HG03280 (cell line): ENCODE measurements around the gene GPATCH2L.

Experiments
- ATAC-seq: cut with Tn5 transposase; IDR thresholded peaks from one replicate; pipeline ENCODE4 v1.9.1; 2021; ENCODE audit warnings: mild to moderate bottlenecking, moderate library complexity; ENCODE audit not compliant: unreplicated experiment

GPATCH2L gene

DNA sequence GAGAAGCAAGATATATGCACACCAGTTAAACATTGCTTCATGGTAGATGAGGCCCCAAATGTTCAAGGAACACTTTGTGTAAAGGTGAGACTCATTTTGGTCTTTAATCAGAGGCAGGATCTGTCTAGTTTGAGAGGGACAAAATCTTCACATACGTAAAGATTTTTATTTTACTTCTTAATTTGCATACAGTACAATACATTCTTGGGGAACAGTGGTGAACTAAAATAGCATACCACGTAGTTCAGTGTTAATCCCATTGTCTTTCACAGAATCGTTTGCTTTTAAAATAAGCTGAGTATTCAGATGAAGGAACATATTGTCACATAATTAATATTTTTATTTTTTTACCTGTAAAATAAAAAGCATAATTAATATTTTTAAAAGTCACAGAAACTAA is 43.3 kb downstream of the GPATCH2L start:
- no peak for ATAC-seq

DNA sequence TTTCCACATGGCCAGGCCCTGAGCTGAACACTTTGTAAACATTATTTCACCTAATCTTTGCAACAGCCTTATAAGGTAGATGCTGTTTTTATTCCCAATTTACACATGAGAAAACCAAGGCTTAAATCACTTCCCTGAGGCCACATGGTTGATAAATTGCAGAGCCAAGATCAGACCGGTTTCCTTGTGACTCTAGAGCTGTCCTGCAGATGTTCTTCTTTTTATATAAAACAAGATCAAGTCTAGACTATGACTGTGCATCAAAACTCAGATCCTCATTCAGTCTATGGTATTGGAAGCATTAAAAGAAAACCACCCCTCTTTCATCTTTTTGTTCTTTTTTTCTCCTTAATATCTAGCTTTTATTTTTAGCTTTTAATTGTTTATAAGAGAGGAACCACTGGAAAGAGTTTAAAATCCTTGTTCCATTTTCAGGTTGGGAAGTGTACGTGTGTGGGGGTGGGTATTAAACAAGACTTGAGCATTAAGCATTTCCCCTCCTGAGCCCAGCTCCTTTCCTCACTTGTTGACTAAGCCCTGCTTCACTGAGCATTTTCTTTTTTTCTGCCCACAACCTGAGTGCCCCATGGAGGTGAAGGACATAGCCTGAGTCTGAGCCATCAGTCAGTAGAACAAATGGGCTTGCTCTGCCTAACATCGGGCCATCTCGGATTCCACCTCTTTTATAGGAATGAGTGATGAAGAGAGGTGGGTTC is 45.4 kb downstream of the GPATCH2L start:
- ATAC-seq, result no peak

DNA sequence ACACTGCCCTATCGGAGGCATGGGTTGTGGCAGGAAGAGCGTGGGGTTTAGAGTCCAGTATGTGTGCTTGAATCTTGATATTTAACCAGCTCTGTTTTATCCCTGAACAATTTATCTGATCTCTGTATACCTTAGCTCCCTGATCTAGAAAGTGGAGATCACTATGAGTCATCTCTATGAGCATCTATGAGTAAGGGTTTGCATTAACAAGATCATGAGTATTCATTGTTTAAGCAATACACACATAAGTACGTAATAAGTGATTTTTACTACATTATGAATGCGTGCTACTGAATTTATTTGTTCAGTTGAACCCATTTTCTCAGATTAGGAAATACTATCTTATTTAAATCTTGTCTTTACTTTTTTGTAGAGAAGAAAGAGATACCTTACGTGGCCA is 49.4 kb downstream of the GPATCH2L start:
- no peak for ATAC-seq

DNA sequence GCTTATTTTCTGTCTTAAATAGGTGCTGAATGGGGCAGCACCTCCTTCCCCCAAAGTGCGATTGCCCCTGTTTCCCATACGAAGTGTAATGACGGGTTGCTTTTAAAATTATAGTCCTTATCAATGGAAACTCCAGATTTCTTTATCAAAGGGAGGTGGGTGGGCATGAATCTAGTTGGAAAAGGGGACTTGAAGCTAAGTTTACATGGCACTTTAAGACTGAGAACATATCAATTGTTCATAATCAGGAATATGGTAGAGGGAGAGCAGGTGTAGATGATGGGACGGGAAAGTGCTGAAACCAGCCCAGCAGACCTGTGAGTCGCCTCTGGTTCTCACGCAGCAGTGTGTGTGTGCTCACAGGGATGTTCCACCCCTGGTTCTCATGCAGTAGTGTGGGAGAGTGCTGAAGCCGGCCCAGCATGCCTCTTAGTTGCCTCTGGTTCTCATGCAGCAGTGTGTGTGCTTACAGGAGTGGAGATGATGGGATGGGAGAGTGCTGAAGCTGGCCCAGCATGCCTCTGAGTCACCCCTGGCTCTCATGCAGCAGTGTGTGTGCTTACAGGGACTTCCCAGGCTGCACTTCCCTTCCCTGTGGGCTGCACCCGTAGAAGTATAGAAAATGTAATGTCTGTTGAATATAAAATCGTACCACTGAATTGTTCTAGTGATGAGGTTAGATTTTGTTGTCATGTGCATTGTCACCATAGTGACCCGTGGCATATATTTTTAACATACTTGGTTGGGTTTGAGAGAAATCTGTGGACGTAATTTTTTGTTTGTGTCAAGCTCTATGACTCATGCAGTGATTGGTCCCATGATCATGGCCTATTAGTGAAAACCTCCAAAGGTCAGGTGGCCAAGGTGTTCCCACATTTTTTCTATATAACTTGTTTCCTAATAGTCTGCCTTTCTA is 51.6 kb downstream of the GPATCH2L start:
- peak; percentile 68 for ATAC-seq

GRCh38 chr14:76204461-76205230 is 52.9 kb downstream of the GPATCH2L start:
- no peak for ATAC-seq

GRCh38 chr14:76205708-76206107 is 54.0 kb downstream of the GPATCH2L start:
- no peak for ATAC-seq

DNA sequence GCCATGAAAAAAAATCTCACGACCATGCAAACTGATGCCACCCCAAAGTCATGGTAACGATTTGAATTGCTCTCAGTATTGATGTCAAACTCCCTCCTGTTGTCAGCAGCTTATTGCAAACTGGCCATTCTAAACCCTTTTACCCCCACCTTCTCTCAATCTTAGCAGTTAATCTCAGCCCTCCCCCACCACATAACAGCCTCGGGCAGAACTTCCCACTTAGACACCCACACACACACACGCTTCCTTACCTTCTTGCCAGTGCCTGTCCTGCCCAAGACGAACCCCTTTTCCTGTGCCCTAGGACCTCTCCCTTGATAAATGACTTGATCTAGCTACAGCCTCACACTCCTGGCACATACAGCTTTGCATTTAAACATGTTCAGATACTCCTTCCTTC is 56.6 kb downstream of the GPATCH2L start:
- no peak for ATAC-seq

DNA sequence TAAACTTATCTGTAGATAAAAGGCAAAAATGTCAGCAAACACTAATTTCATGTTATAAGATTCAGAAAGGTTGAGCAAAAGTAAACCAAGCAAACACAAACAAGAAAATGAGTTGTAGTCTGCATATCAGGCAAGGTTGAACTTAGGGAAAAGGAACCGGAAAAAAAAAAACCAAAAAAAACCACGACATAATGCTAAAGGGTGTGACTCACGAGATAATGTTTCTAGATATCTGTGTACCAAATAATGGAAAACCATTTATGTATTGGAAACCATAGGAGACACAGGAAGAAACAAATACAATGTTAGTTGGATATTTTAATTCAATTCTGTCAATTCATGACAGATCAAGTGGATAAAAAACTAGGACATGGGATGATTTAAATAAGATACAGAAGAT is 60.5 kb downstream of the GPATCH2L start:
- no peak for ATAC-seq

DNA sequence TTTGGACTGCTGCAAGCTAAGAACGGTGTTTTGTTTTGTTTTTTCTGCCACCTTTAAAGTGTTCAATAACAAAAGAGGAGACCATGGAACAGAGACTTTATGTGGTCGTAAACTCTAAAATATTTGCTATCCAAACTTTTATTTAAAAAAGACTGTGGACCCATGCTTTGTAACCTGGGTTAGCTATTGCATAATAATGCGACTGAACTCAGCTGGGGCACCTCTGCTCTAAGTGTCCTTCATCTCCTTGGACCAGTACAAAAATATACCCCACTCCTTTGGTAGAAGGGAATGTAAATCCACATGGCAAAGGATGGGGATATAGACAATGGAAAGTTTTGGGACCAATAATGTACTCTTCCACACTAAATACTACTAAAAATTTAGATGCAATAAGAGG is 65.5 kb downstream of the GPATCH2L start:
- ATAC-seq, result no peak

GRCh38 chr14:76218662-76219061 is 66.9 kb downstream of the GPATCH2L start:
- no peak for ATAC-seq

GRCh38 chr14:76219873-76220272 is 68.2 kb downstream of the GPATCH2L start:
- no peak for ATAC-seq

DNA sequence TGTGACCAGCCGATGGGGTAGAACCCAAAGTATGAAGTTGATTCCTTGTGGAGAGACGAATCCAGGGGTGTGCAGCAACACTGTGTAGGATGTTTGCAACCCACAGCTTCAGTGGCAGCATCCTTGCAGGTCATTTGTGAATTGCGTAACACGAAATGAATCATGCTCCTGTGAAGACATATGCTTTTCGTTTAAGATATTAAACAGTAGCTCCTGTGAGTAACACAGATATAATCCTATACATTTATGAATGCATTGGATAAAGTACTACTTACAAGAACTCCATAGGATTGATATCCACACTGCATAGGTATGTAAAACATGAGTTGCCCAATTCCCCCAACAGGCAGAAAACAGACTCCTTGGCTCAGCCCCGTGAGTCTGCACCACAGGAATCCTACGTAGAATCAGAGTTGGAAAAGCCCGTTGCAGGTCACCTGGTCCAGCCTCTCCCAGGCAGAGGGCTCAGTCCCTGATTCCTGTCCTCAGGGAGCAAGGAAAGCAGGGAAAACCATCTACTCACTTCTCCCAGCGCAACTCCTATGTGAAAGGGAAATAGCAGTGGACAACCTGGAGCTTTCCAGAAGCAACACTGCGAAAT is 75.8 kb downstream of the GPATCH2L start:
- no peak for ATAC-seq

GRCh38 chr14:76228138-76228537 is 76.4 kb downstream of the GPATCH2L start:
- no peak for ATAC-seq

- ATAC-seq, result no peak
Measured at GRCh38 chr14:76232800-76233199, 81.1 kb downstream of the GPATCH2L start.

- ATAC-seq, result no peak
Measured at GRCh38 chr14:76235628-76236027, 83.9 kb downstream of the GPATCH2L start.

DNA sequence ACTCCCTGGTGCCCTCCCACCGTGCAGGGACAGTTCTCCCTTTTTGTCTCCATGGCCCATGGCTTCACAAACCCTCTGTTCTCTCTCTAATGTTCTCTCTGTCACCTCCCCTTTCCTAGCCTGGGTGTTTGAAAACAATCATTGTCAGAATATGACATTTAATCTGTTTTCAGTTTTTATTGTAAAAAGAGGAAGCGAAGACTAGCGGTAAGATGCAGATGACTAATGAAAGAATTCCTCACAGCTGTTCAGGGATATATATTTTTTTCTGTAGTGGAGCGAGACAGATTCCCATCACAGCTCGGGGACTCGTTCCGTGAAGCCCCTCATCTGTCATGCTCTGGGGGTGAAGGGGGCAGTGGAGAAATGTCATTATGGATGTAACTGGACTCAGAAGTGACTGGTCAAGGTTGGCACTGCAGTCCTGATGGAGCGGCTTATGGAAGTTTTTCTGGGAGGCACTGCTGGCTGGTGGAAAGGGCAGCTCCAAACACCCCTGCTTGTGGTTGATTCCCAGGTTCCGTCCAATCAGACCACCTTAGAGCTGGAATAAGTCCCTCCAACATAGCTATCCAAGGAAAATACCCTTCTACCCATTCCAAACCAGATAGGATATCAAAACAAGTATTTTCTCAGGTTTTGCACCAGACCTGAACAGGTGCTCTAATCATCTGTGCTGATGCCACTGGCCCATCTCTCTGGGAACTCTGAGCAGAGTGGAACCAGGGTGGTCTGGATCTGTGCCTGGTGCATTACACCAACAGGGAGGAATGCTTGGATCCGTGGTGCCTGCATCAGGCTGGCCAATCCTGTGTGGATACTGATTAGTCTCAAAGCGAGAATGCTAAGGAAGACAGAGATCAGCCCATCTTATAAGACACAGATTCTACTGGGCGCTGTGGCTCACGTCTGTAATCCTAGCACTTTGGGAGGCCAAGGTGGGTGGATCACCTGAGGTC is 84.7 kb downstream of the GPATCH2L start:
- peak; percentile 59 for ATAC-seq

DNA sequence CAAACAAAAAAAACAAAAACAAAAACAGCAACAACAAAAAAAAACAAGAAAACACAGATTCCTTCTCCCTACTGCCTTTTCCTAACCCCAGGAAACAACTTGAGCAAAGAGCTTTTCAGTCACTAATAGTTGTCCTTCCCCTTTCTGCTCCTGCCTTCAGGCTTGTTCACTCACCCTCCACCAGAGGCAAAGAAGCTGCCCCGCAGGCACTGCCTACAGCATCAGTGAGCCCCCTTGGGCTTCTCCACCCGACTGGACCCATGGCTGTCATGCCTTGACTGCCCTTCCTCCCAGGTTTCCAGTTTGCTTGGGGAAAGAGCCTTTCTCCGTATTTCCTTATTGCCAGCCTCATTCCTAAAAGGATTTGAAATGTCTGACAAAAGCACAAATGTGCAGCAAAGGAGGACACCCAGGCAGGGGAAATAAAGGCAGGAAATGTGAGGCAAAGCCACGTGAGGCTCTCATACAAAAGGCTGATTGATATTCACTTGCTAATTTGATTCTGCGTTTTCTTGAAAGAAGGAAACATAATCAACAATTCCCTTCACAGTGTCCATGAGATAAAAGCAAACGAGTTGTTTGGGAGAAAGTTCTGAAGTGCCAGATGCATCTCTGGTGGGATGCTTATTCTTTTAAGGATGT is 85.7 kb downstream of the GPATCH2L start:
- ATAC-seq, result no peak

- no peak for ATAC-seq
Measured at GRCh38 chr14:76245097-76245496, 93.4 kb downstream of the GPATCH2L start.

GRCh38 chr14:76250302-76250701 is 98.6 kb downstream of the GPATCH2L start:
- ATAC-seq, result no peak
